Neural cell (in vitro differentiated cells): ENCODE data around the gene SH3D19. TPM values are rescaled to one million over a fixed set of nuclear protein-coding genes. Genes with fewer than 3 reads are reported as not detected.

Experiments
- H2AFZ ChIP-seq: fragments of 200-600, 300-800 bp; sonication (generic), shearing (Covaris generic); 2 replicates; pipeline ENCODE4 v1.6.0; 2014; ENCODE audit warnings: low read depth, mild to moderate bottlenecking, antibody characterized with exemption, low read length, moderate library complexity
- H3F3A ChIP-seq: fragments of 200-600 bp; shearing (Covaris generic); 2 replicates; pipeline ENCODE4 v1.6.1; 2016; ENCODE audit warnings: mild to moderate bottlenecking, moderate library complexity, mixed read lengths, antibody characterized with exemption, low read length; ENCODE audit not compliant: insufficient read depth, poor library complexity, severe bottlenecking
- H3K27ac ChIP-seq: fragments of 200-600, 300-800 bp; sonication (generic), shearing (Covaris generic); 2 replicates; pipeline ENCODE4 v1.5.1; 2014; ENCODE audit warnings: mild to moderate bottlenecking, low read length, moderate library complexity
- H3K27me3 ChIP-seq: fragments of 300-800, 200-600 bp; sonication (generic), shearing (Covaris generic); 2 replicates; pipeline ENCODE4 v1.6.0; 2014; ENCODE audit warnings: mild to moderate bottlenecking, low read depth, low read length, moderate library complexity; ENCODE audit not compliant: insufficient read depth
- H3K36me3 ChIP-seq: fragments of 300-800, 200-600 bp; sonication (generic), shearing (Covaris generic); 2 replicates; pipeline ENCODE4 v1.5.1; 2014; ENCODE audit warnings: mild to moderate bottlenecking, antibody characterized with exemption, low read length, moderate library complexity; ENCODE audit not compliant: insufficient read depth
- H3K4me2 ChIP-seq: fragments of 300-800, 200-600 bp; sonication (generic), shearing (Covaris generic); 2 replicates; pipeline ENCODE4 v1.6.0; 2014; ENCODE audit warnings: mild to moderate bottlenecking, low read length
- H3K4me3 ChIP-seq: fragments of 300-800, 200-600 bp; sonication (generic), shearing (Covaris generic); 2 replicates; pipeline ENCODE4 v1.5.1; 2014; ENCODE audit warnings: mild to moderate bottlenecking, low read length, moderate library complexity
- H3K79me2 ChIP-seq: fragments of 200-600 bp; shearing (Covaris generic); replicated peaks from 2 replicates; pipeline ENCODE4 v1.6.0; 2014; ENCODE audit warnings: mild to moderate bottlenecking, low read length, moderate library complexity; ENCODE audit not compliant: insufficient read depth
- H3K9ac ChIP-seq: fragments of 300-800, 200-600 bp; sonication (generic), shearing (Covaris generic); 2 replicates; pipeline ENCODE4 v1.6.1; 2016; ENCODE audit warnings: mild to moderate bottlenecking, low read length, mixed read lengths
- H3K9me2 ChIP-seq: fragments of 200-600 bp; shearing (Covaris generic); 2 replicates; pipeline ENCODE4 v1.6.1; 2016; ENCODE audit warnings: mild to moderate bottlenecking, low read length, mixed read lengths; ENCODE audit not compliant: insufficient read depth
- H3K9me3 ChIP-seq: fragments of 200-600, 300-800 bp; sonication (generic), shearing (Covaris generic); 2 replicates; pipeline ENCODE4 v1.6.1; 2016; ENCODE audit warnings: mild to moderate bottlenecking, mixed run types, low read length, moderate library complexity, mixed read lengths
- H4K20me1 ChIP-seq: fragments of 200-600 bp; shearing (Covaris generic); 2 replicates; pipeline ENCODE4 v1.6.1; 2016; ENCODE audit warnings: mild to moderate bottlenecking, mixed run types; ENCODE audit not compliant: insufficient read depth
- EP300 ChIP-seq: fragments of 450-650 bp; conservative IDR thresholded peaks from 2 replicates; pipeline ENCODE4 v1.6.1; 2014; ENCODE audit warnings: antibody characterized with exemption, mild to moderate bottlenecking, moderate library complexity; ENCODE audit not compliant: poor library complexity, severe bottlenecking
- EZH2 ChIP-seq: fragments of 200-600, 300-800 bp; shearing (Covaris generic), sonication (generic); IDR thresholded peaks from 2 replicates; pipeline ENCODE4 v1.6.1; 2014; ENCODE audit warnings: antibody characterized with exemption, low read length, borderline replicate concordance, mild to moderate bottlenecking; ENCODE audit not compliant: insufficient read depth, poor library complexity, severe bottlenecking
- MXI1 ChIP-seq: fragments of 450-650 bp; conservative IDR thresholded peaks from 2 replicates; pipeline ENCODE4 v1.6.1; 2014; ENCODE audit warnings: antibody characterized with exemption, mild to moderate bottlenecking; ENCODE audit not compliant: poor library complexity, severe bottlenecking
- POLR2AphosphoS5 ChIP-seq: IDR thresholded peaks from 2 replicates; pipeline ENCODE4 v1.6.1; 2012
- RAD21 ChIP-seq: fragments of 450-650 bp; conservative IDR thresholded peaks from 2 replicates; pipeline ENCODE4 v1.6.1; 2014; ENCODE audit warnings: antibody characterized with exemption, mild to moderate bottlenecking, moderate library complexity
- SMC3 ChIP-seq: fragments of 450-650 bp; conservative IDR thresholded peaks from 2 replicates; pipeline ENCODE4 v1.6.1; 2014; ENCODE audit warnings: antibody characterized with exemption, mild to moderate bottlenecking, moderate library complexity; ENCODE audit not compliant: poor library complexity
- TAF1 ChIP-seq: IDR thresholded peaks from 2 replicates; pipeline ENCODE4 v1.6.1; 2012; ENCODE audit warnings: low read depth
- polyA plus RNA-seq: library from polyadenylated mRNA; depleted of rRNA; stranded (reverse); fragments of >200 nt; gene quantifications from 2 replicates; pipeline ENCODE4 v1.2.3, GENCODE V29; 2014
- TF ChIP-seq, protein P1 (sequence below): fragments of 450-650 bp; IDR thresholded peaks from 2 replicates; pipeline ENCODE4 v1.5.1; 2014; ENCODE audit warnings: antibody characterized with exemption, mild to moderate bottlenecking, moderate library complexity; ENCODE audit not compliant: poor library complexity, severe bottlenecking
- TF ChIP-seq, protein P2 (sequence below): IDR thresholded peaks from 2 replicates; pipeline ENCODE4 v1.6.1; 2012; ENCODE audit warnings: borderline replicate concordance

The SH3D19 gene
- polyA plus RNA-seq, 1 donor from 2014 or later = 0.46 TPM

DNA sequence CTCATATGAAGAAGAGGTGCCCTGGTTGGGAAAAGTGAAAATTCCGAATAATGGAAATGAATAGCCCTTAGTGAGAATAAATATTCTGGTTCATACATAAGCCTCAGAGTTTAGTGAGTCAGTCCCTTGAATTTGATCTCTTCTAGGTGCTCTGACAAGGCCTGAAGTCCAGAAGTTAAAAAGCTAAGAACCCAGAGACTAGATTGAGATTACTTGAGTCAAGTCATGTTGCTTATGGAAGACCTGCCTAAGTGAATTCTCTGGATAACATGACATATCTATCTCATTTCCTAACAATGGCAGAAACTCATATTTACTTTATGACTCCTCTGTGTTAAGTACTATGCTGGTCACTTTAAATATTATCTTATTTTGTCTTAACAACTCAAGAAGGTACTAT lies 58.9 kb downstream of the SH3D19 start:
- no peaks in the 10 kb centered on the region for H3K27me3 ChIP-seq
- H3K9ac ChIP-seq = no peak overlapping the region
- H3K79me2 ChIP-seq = no peaks in the 10 kb centered on the region
- no peaks in the 10 kb centered on the region for H3K9me3 ChIP-seq
- no peak overlapping the region for H3K4me2 ChIP-seq
- TF ChIP-seq, protein P1, sequence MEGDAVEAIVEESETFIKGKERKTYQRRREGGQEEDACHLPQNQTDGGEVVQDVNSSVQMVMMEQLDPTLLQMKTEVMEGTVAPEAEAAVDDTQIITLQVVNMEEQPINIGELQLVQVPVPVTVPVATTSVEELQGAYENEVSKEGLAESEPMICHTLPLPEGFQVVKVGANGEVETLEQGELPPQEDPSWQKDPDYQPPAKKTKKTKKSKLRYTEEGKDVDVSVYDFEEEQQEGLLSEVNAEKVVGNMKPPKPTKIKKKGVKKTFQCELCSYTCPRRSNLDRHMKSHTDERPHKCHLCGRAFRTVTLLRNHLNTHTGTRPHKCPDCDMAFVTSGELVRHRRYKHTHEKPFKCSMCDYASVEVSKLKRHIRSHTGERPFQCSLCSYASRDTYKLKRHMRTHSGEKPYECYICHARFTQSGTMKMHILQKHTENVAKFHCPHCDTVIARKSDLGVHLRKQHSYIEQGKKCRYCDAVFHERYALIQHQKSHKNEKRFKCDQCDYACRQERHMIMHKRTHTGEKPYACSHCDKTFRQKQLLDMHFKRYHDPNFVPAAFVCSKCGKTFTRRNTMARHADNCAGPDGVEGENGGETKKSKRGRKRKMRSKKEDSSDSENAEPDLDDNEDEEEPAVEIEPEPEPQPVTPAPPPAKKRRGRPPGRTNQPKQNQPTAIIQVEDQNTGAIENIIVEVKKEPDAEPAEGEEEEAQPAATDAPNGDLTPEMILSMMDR = no peak
- H3F3A ChIP-seq = no peaks in the 10 kb centered on the region
- H3K36me3 ChIP-seq = no peaks in the 10 kb centered on the region
- no peaks in the 10 kb centered on the region for H4K20me1 ChIP-seq
- H2AFZ ChIP-seq = no peak overlapping the region
- no peak overlapping the region for H3K4me3 ChIP-seq
- H3K9me2 ChIP-seq = no peaks in the 10 kb centered on the region
- no peak overlapping the region for H3K27ac ChIP-seq

DNA sequence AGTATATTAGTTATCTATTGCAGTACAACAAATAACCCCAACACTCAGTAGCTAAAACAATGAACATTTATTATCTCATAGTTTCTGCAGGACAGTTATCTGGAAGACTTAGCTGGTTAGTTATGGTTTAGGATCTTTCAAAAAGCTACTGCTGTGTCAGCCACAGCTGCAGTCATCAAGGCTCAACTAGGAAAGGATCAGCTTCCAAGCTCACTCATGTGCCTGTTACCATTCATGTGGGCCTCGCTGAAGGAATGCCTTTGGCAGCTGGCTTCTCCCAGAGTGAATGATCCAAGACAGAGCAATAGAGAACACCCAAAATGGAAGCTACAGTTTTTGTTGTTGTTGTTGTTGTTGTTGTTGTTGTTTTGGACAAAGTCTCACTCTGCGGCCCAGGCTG lies 62.0 kb downstream of the SH3D19 start:
- H3K27me3 ChIP-seq = no peaks in the 10 kb centered on the region
- no peaks in the 10 kb centered on the region for H4K20me1 ChIP-seq
- no peak overlapping the region for H3K27ac ChIP-seq
- H3K9ac ChIP-seq = no peak overlapping the region
- H3K4me3 ChIP-seq = no peak overlapping the region
- no peaks in the 10 kb centered on the region for H3F3A ChIP-seq
- H3K4me2 ChIP-seq = no peak overlapping the region
- TF ChIP-seq, protein P2, sequence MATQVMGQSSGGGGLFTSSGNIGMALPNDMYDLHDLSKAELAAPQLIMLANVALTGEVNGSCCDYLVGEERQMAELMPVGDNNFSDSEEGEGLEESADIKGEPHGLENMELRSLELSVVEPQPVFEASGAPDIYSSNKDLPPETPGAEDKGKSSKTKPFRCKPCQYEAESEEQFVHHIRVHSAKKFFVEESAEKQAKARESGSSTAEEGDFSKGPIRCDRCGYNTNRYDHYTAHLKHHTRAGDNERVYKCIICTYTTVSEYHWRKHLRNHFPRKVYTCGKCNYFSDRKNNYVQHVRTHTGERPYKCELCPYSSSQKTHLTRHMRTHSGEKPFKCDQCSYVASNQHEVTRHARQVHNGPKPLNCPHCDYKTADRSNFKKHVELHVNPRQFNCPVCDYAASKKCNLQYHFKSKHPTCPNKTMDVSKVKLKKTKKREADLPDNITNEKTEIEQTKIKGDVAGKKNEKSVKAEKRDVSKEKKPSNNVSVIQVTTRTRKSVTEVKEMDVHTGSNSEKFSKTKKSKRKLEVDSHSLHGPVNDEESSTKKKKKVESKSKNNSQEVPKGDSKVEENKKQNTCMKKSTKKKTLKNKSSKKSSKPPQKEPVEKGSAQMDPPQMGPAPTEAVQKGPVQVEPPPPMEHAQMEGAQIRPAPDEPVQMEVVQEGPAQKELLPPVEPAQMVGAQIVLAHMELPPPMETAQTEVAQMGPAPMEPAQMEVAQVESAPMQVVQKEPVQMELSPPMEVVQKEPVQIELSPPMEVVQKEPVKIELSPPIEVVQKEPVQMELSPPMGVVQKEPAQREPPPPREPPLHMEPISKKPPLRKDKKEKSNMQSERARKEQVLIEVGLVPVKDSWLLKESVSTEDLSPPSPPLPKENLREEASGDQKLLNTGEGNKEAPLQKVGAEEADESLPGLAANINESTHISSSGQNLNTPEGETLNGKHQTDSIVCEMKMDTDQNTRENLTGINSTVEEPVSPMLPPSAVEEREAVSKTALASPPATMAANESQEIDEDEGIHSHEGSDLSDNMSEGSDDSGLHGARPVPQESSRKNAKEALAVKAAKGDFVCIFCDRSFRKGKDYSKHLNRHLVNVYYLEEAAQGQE = no peak
- TF ChIP-seq TAF1 = no peak
- TF ChIP-seq POLR2AphosphoS5 = no peak
- TF ChIP-seq EP300 = no peak
- TF ChIP-seq, protein P1 = no peak
- TF ChIP-seq RAD21 = no peak
- TF ChIP-seq MXI1 = no peak
- H2AFZ ChIP-seq = no peak overlapping the region
- no peaks in the 10 kb centered on the region for H3K9me2 ChIP-seq
- no peaks in the 10 kb centered on the region for H3K36me3 ChIP-seq
- H3K79me2 ChIP-seq = no peaks in the 10 kb centered on the region
- H3K9me3 ChIP-seq = no peaks in the 10 kb centered on the region

DNA sequence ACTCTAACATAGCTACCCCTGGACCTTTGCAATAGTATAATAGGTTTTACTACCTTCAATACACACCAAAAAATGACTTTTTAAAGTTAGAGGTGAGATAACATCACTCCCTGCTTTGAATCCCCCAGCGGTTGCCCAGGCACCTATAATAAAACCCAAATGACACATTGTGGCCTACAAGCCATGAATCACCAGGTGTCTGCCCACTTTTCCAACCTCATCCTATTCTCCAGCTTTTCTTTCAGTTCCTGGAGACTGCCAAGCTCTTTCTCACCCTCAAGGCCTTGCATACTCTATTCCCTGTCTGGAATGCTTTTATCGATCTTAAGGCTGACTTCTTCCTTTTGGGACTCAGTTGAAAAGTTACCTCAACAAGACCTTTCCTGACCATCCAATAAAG lies 64.9 kb downstream of the SH3D19 start:
- H3K4me3 ChIP-seq = no peak overlapping the region
- no peak overlapping the region for H3K4me2 ChIP-seq
- no peak overlapping the region for H3K9ac ChIP-seq
- H3K27ac ChIP-seq = no peak overlapping the region
- H3K9me2 ChIP-seq = no peaks in the 10 kb centered on the region
- no peaks in the 10 kb centered on the region for H3K27me3 ChIP-seq
- H3F3A ChIP-seq = no peaks in the 10 kb centered on the region
- H3K79me2 ChIP-seq = no peaks in the 10 kb centered on the region
- no peaks in the 10 kb centered on the region for H3K36me3 ChIP-seq
- no peak overlapping the region for H2AFZ ChIP-seq
- no peaks in the 10 kb centered on the region for H3K9me3 ChIP-seq
- no peaks in the 10 kb centered on the region for H4K20me1 ChIP-seq
- TF ChIP-seq RAD21 = no peak
- no peak for TF ChIP-seq TAF1
- no peak for TF ChIP-seq EP300
- no peak for TF ChIP-seq MXI1
- TF ChIP-seq POLR2AphosphoS5 = no peak
- TF ChIP-seq EZH2 = no peak
- TF ChIP-seq, protein P2 = no peak
- TF ChIP-seq SMC3 = no peak
